ENCODE results near the gene KCNIP4. TPM values are rescaled to one million over a fixed set of nuclear protein-coding genes. Genes with fewer than 3 reads are reported as not detected.

The KCNIP4 gene
- total RNA-seq, 4 donors from 2014 or later = 0.19 TPM; not detected in 3

DNA sequence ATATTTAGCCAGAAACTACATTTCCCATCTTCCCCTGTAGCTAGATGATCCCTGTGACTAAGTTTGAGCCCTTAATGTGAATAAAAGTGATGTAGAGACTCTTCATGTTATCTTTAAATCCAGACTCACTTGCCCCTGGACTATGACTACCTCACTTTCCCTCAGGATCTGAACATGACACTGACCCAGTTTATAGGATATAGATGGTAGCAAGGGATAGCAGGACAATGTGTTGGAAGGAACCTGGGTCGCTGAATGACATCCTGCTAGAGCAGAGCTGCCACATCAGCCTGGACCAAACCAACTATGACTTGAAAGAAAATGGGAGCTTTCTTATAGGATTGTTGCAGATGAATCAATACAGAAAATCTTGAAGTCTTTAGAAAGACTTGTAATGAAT is 1110.1 kb downstream of the KCNIP4 start:
- WGBS, 2 donors = 83 to 95% methylated on average over 1 of the region's 1 CpG
- H3K4me1 ChIP-seq = peaks cover 0 to 4% (median 2%) of the 10 kb centered on the region in 3 donors
- intact Hi-C loops (cut with DNase I) = no loop called here

GRCh38 chr4:20832826-20833225 is 1115.7 kb downstream of the KCNIP4 start:
- intact Hi-C loops (cut with DNase I) = no loop called here
- no peak for TF ChIP-seq POLR2A (IDR thresholded peaks at IDR 0.05)
- no peak for TF ChIP-seq CTCF (IDR thresholded peaks at IDR 0.05)
- H3K36me3 ChIP-seq = no peaks in the 10 kb centered on the region
- no peak overlapping the region for H3K4me3 ChIP-seq
- H3K27ac ChIP-seq = no peak overlapping the region
- no peaks in the 10 kb centered on the region for H3K27me3 ChIP-seq
- H3K4me1 ChIP-seq = no peaks in the 10 kb centered on the region
- 62 to 66% methylated on average over 3 of the region's 3 CpGs for WGBS, 2 donors
- DNase-seq = no peak
- no peaks in the 10 kb centered on the region for H3K9me3 ChIP-seq

More for the DNA sequence above, 1110.1 kb downstream of the KCNIP4 start:
- TF ChIP-seq CTCF (IDR thresholded peaks at IDR 0.05) = no peak
- TF ChIP-seq POLR2A (IDR thresholded peaks at IDR 0.05) = no peak
- Histone ChIP-seq H3K36me3 (no peaks in the 10 kb centered on the region), H3K9me3 (no peaks in the 10 kb centered on the region), H3K4me3 (no peak overlapping the region), H3K27ac (no peak overlapping the region), H3K27me3 (no peaks in the 10 kb centered on the region)
- no peak for DNase-seq

- 59 to 75% methylated on average over 1 of the region's 1 CpG for WGBS, 2 donors
These were observed 1116.8 kb downstream of the KCNIP4 start for GRCh38 chr4:20831746-20832145.

GRCh38 chr4:20829617-20830357 is 1118.8 kb downstream of the KCNIP4 start:
- intact Hi-C loops (cut with DNase I) = no loop called here
- Histone ChIP-seq H3K27ac (no peak overlapping the region), H3K36me3 (no peaks in the 10 kb centered on the region), H3K27me3 (no peaks in the 10 kb centered on the region), H3K4me1 (no peaks in the 10 kb centered on the region), H3K4me3 (no peak overlapping the region), H3K9me3 (no peaks in the 10 kb centered on the region)
- DNase-seq = no peak
- WGBS, 2 donors = 39 to 60% methylated on average over 5 of the region's 5 CpGs
- TF ChIP-seq POLR2A (IDR thresholded peaks at IDR 0.05) = no peak
- no peak for TF ChIP-seq CTCF (IDR thresholded peaks at IDR 0.05)

More at GRCh38 chr4:20831746-20832145, 1116.8 kb downstream of the KCNIP4 start:
- intact Hi-C loops (cut with DNase I) = no loop called here
- Histone ChIP-seq H3K27me3 (no peaks in the 10 kb centered on the region), H3K27ac (no peak overlapping the region), H3K4me1 (no peaks in the 10 kb centered on the region), H3K4me3 (no peak overlapping the region), H3K9me3 (no peaks in the 10 kb centered on the region), H3K36me3 (no peaks in the 10 kb centered on the region)
- TF ChIP-seq POLR2A (IDR thresholded peaks at IDR 0.05) (no peak), CTCF (IDR thresholded peaks at IDR 0.05) (no peak)
- no peak for DNase-seq

- H3K4me3 ChIP-seq = no peak overlapping the region
- DNase-seq = no peak
- TF ChIP-seq CTCF (IDR thresholded peaks at IDR 0.05) (no peak), POLR2A (IDR thresholded peaks at IDR 0.05) (no peak)
- no peaks in the 10 kb centered on the region for H3K27me3 ChIP-seq
- H3K4me1 ChIP-seq = peaks cover 0 to 7% (median 1%) of the 10 kb centered on the region in 3 donors
- H3K36me3 ChIP-seq = no peaks in the 10 kb centered on the region
- WGBS, 2 donors = 51 to 60% methylated on average over 3 of the region's 3 CpGs
- intact Hi-C loops (cut with DNase I) = no loop called here
- H3K27ac ChIP-seq = no peak overlapping the region
- no peaks in the 10 kb centered on the region for H3K9me3 ChIP-seq
These were observed 1123.1 kb downstream of the KCNIP4 start for GRCh38 chr4:20825505-20825904.
